Sigmoid colon (tissue), 4 donors: Measurements from ENCODE around the gene KCNH1.

Experiments used
- POLR2AphosphoS5 ChIP-seq, 4 donors: sonication (generic); formaldehyde crosslinking; IDR thresholded peaks; one replicate each; pipeline ENCODE4 v1.6.1; 2017; ENCODE audit warnings: antibody characterized with exemption in 4 of 4
- TF ChIP-seq, protein P1 (sequence below), 4 experiments: fragments of 450-650 bp in 3 of 4; fragments of 200-600 bp in 1 of 4; IDR thresholded peaks; one replicate each; pipeline ENCODE4 v1.5.1; 2016 to 2019; ENCODE audit warnings: antibody characterized with exemption in 4 of 4, mild to moderate bottlenecking in 3 of 4, moderate library complexity in 2 of 4

DNA sequence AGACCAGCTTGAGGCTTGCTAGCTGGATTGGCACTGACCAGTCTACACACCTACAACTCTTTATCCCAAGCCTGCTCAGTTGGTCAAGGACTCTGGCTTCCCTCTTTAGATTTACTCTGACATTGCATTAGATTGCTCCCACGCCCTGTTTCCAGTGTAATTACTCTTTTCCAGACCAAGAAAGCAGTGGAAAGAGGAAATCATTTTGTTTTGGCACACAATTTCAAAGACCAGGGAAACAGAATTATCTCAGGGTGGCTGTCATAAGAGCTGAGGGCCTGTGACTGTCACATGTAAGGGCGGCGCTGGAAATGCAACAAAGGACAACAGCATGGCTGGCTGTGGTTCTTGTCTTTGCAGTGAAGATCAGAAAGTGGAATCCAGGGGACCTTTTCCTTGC, 502.5 kb downstream of the KCNH1 start:
- TF ChIP-seq, protein P1, sequence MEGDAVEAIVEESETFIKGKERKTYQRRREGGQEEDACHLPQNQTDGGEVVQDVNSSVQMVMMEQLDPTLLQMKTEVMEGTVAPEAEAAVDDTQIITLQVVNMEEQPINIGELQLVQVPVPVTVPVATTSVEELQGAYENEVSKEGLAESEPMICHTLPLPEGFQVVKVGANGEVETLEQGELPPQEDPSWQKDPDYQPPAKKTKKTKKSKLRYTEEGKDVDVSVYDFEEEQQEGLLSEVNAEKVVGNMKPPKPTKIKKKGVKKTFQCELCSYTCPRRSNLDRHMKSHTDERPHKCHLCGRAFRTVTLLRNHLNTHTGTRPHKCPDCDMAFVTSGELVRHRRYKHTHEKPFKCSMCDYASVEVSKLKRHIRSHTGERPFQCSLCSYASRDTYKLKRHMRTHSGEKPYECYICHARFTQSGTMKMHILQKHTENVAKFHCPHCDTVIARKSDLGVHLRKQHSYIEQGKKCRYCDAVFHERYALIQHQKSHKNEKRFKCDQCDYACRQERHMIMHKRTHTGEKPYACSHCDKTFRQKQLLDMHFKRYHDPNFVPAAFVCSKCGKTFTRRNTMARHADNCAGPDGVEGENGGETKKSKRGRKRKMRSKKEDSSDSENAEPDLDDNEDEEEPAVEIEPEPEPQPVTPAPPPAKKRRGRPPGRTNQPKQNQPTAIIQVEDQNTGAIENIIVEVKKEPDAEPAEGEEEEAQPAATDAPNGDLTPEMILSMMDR (IDR thresholded peaks at IDR 0.05): no peak
- TF ChIP-seq POLR2AphosphoS5 (IDR thresholded peaks at IDR 0.05): no peak
